T-cell (primary cell): Measurements from ENCODE around the gene KMO. TPM values are rescaled to one million over a fixed set of nuclear protein-coding genes. Genes with fewer than 3 reads are reported as not detected.

Experiments used
- ATAC-seq, 4 experiments: fragments of 200-7000 bp in 3 of 4; fragments of 150-1000 bp in 1 of 4; cut with Tn5 transposase; replicated peaks in 1 of 4; 1 replicate in 3 of 4; 2 replicates in 1 of 4; pipeline ENCODE4 v1.10.0; 2021; ENCODE audit warnings: moderate library complexity in 3 of 4, mild to moderate bottlenecking in 2 of 4, moderate number of reproducible peaks in 1 of 4
- CTCF ChIA-PET, 2 donors: fragments of 300-600 bp; sonication (Branson Sonifier 250); formaldehyde crosslinking; loops; one replicate each; lab custom pipeline; 2022; ENCODE audit warnings: antibody characterized with exemption in 2 of 2; lab: Charles Lee
- POLR2A ChIA-PET, 2 donors: fragments of 300-600 bp; sonication (Branson Sonifier 250); formaldehyde crosslinking; loops; one replicate each; lab custom pipeline; 2022; ENCODE audit warnings: antibody characterized with exemption in 2 of 2; lab: Charles Lee
- DNase-seq, 35 experiments: peaks; one replicate each; pipeline versions ENCODE4 v3.0.0 to v3.0.0-alpha.2; 2013 to 2023
- H3K27ac ChIP-seq: one replicate; pipeline ENCODE4 v1.5.1; 2013; ENCODE audit warnings: low read length
- H3K27me3 ChIP-seq, 2 experiments: replicated peaks in 1 of 2; 1 replicate in 1 of 2; 2 replicates in 1 of 2; pipeline versions ENCODE4 v1.6.1 to v1.7.0; 2013; ENCODE audit warnings: low read length in 1 of 2, mixed read lengths in 1 of 2; ENCODE audit not compliant: control insufficient read depth in 2 of 2, insufficient read depth in 2 of 2; ENCODE audit errors: extremely low read depth in 1 of 2
- H3K36me3 ChIP-seq, 2 donors: 1 replicate in 1 of 2; 2 replicates in 1 of 2; pipeline versions ENCODE4 v1.6.1 to v1.7.0; 2013; ENCODE audit warnings: low read length in 1 of 2; ENCODE audit not compliant: control insufficient read depth in 2 of 2, insufficient read depth in 1 of 2; ENCODE audit errors: extremely low read depth in 1 of 2
- H3K4me1 ChIP-seq, 2 experiments: 1 replicate in 1 of 2; 2 replicates in 1 of 2; pipeline versions ENCODE4 v1.6.1 to v1.7.0; 2013; ENCODE audit warnings: low read length in 2 of 2, mixed read lengths in 1 of 2; ENCODE audit not compliant: insufficient read depth in 2 of 2, control insufficient read depth in 1 of 2; ENCODE audit errors: extremely low read depth in 1 of 2
- H3K4me3 ChIP-seq, 2 donors: 1 replicate in 1 of 2; 2 replicates in 1 of 2; pipeline versions ENCODE4 v1.5.1 to v1.7.0; 2013; ENCODE audit warnings: mild to moderate bottlenecking in 2 of 2, low read length in 1 of 2, moderate library complexity in 1 of 2; ENCODE audit not compliant: control insufficient read depth in 1 of 2; ENCODE audit errors: extremely low read depth in 1 of 2
- H3K9me3 ChIP-seq: 2 replicates; pipeline ENCODE4 v1.7.0; 2013
- H3K27ac Mint-ChIP-seq, 2 donors: one replicate each; pipeline ENCODE4 v1.8.0; 2020 to 2021; ENCODE audit warnings: mild to moderate bottlenecking in 2 of 2, mixed read lengths in 2 of 2
- H3K27me3 Mint-ChIP-seq, 2 donors: one replicate each; pipeline ENCODE4 v1.8.0; 2021 to 2022; ENCODE audit warnings: mixed read lengths in 2 of 2
- H3K36me3 Mint-ChIP-seq: one replicate; pipeline ENCODE4 v1.8.0; 2021; ENCODE audit warnings: mixed read lengths
- H3K4me1 Mint-ChIP-seq, 3 donors: one replicate each; pipeline ENCODE4 v1.8.0; 2020 to 2022; ENCODE audit warnings: mixed read lengths in 3 of 3, mild to moderate bottlenecking in 1 of 3
- H3K4me3 Mint-ChIP-seq, 3 donors: one replicate each; pipeline ENCODE4 v1.8.0; 2020 to 2022; ENCODE audit warnings: mild to moderate bottlenecking in 3 of 3, mixed read lengths in 3 of 3, moderate library complexity in 3 of 3
- H3K9me3 Mint-ChIP-seq, 3 donors: one replicate each; pipeline ENCODE4 v1.8.0; 2020 to 2022; ENCODE audit warnings: mixed read lengths in 3 of 3
- WGBS: methylation state at CpG from one replicate; pipeline ENCODE4 v1.1.5; 2013; ENCODE audit warnings: missing lambda C conversion rate; ENCODE audit not compliant: insufficient coverage; 5-methylcytosine and 5-hydroxymethylcytosine counted together
- total RNA-seq, 35 experiments: library from RNA in 6 of 35; stranded (reverse) in 6 of 35; fragments of 120-200 nt in 1 of 35; gene quantifications; one replicate each; pipeline versions ENCODE4 v1.2.1 to v1.2.4 and lab custom pipeline; 2013 to 2026

Gene KMO
- total RNA-seq, 5 donors from 2014 or later (not counting 1 experiment from before 2014, with no cell fraction given): 0.32 to 2.0 (median 0.89) TPM

DNA sequence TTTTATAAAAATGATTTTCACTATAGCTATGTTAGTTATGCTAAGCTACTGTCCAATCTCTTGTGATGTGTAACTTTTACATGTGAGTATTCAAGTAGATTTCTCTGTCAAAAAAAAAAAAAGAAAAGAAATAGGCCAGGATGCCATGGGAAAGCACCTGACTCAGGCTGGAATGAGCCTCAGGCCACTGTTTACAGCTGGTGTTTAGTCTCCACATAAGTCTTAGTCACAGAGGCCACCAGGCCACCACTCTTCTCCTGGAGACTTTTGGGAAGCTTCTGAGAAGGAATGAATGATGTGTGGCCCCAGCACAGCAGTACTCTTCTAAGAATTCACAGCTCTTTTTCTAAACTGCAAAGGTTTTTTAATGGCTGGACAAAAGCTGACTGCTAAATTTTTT, 59.1 kb downstream of the KMO start:
- DNase-seq (no peak), ATAC-seq (no peak)
- Histone ChIP-seq H3K27me3 (no peaks in the 10 kb centered on the region), H3K27ac (no peak overlapping the region), H3K4me1 (no peaks in the 10 kb centered on the region), H3K36me3 (peaks cover 1 to 4% of the 10 kb centered on the region in 2 donors), H3K4me3 (no peak overlapping the region), H3K9me3 (no peaks in the 10 kb centered on the region)
- Mint-ChIP-seq H3K27me3 (no peaks in the 10 kb centered on the region), H3K4me1 (no peaks in the 10 kb centered on the region), H3K27ac (no peak overlapping the region), H3K4me3 (no peak overlapping the region), H3K9me3 (no peaks in the 10 kb centered on the region), H3K36me3 (peaks cover 9% of the 10 kb centered on the region)
- ChIA-PET POLR2A (interaction anchor here (0.5 to 0.7 kb wide), 2 partner anchors 160 to 311 kb away, joined by 3 to 5 read pairs; no protein-coding TSS in a partner anchor), CTCF (interaction anchor here in 1 of 2 donors (0.6 kb wide), 1 partner anchor 375 kb away, joined by 3 read pairs; no protein-coding TSS in a partner anchor)

- Mint-ChIP-seq H3K9me3 (no peaks in the 10 kb centered on the region), H3K4me3 (no peak overlapping the region), H3K36me3 (peaks cover 12% of the 10 kb centered on the region), H3K4me1 (no peaks in the 10 kb centered on the region), H3K27ac (no peak overlapping the region), H3K27me3 (no peaks in the 10 kb centered on the region)
- POLR2A ChIA-PET: interaction anchor here in 1 of 2 donors (0.6 kb wide), 1 partner anchor 1340 kb away, joined by 3 read pairs; no protein-coding TSS in a partner anchor
- H3K4me1 ChIP-seq: no peaks in the 10 kb centered on the region
- no CpG with 5 or more reads among the region's 5 CpGs for WGBS
- no peaks in the 10 kb centered on the region for H3K9me3 ChIP-seq
- no peak overlapping the region for H3K27ac ChIP-seq
- H3K27me3 ChIP-seq: no peaks in the 10 kb centered on the region
- no peak for DNase-seq
- no peak for ATAC-seq
- peaks cover 2 to 4% of the 10 kb centered on the region in 2 donors for H3K36me3 ChIP-seq
- no peak overlapping the region for H3K4me3 ChIP-seq
- CTCF ChIA-PET: no interaction called here
These were observed 59.6 kb downstream of the KMO start for GRCh38 chr1:241591736-241592135.

GRCh38 chr1:241592273-241592958, 60.2 kb downstream of the KMO start:
- no peaks in the 10 kb centered on the region for H3K4me1 ChIP-seq
- no peak overlapping the region for H3K4me3 ChIP-seq
- no peak overlapping the region for H3K4me3 Mint-ChIP-seq
- no peak overlapping the region for H3K27ac Mint-ChIP-seq
- H3K9me3 Mint-ChIP-seq: no peaks in the 10 kb centered on the region
- ATAC-seq: no peak
- H3K27ac ChIP-seq: no peak overlapping the region
- 17% methylated on average over 1 of the region's 3 CpGs for WGBS
- peaks cover 2 to 4% of the 10 kb centered on the region in 2 donors for H3K36me3 ChIP-seq
- H3K27me3 ChIP-seq: no peaks in the 10 kb centered on the region
- no peaks in the 10 kb centered on the region for H3K27me3 Mint-ChIP-seq
- H3K4me1 Mint-ChIP-seq: no peaks in the 10 kb centered on the region
- H3K36me3 Mint-ChIP-seq: peaks cover 12% of the 10 kb centered on the region
- H3K9me3 ChIP-seq: no peaks in the 10 kb centered on the region
- POLR2A ChIA-PET: interaction anchor here in 1 of 2 donors (0.6 kb wide), 1 partner anchor 1339 kb away, joined by 3 read pairs; no protein-coding TSS in a partner anchor
- CTCF ChIA-PET: no interaction called here
- DNase-seq: no peak

GRCh38 chr1:241593186-241593585, 61.0 kb downstream of the KMO start:
- no peak overlapping the region for H3K4me3 Mint-ChIP-seq
- H3K9me3 ChIP-seq: no peaks in the 10 kb centered on the region
- POLR2A ChIA-PET: no interaction called here
- CTCF ChIA-PET: no interaction called here
- no peak for ATAC-seq
- no peaks in the 10 kb centered on the region for H3K4me1 ChIP-seq
- H3K27ac ChIP-seq: no peak overlapping the region
- peaks cover 2 to 4% of the 10 kb centered on the region in 2 donors for H3K36me3 ChIP-seq
- H3K36me3 Mint-ChIP-seq: peaks cover 12% of the 10 kb centered on the region
- no peak overlapping the region for H3K27ac Mint-ChIP-seq
- no peaks in the 10 kb centered on the region for H3K27me3 Mint-ChIP-seq
- H3K27me3 ChIP-seq: no peaks in the 10 kb centered on the region
- H3K4me3 ChIP-seq: no peak overlapping the region
- DNase-seq: no peak
- no peaks in the 10 kb centered on the region for H3K9me3 Mint-ChIP-seq
- no CpG with 5 or more reads among the region's 1 CpG for WGBS
- no peaks in the 10 kb centered on the region for H3K4me1 Mint-ChIP-seq

DNA sequence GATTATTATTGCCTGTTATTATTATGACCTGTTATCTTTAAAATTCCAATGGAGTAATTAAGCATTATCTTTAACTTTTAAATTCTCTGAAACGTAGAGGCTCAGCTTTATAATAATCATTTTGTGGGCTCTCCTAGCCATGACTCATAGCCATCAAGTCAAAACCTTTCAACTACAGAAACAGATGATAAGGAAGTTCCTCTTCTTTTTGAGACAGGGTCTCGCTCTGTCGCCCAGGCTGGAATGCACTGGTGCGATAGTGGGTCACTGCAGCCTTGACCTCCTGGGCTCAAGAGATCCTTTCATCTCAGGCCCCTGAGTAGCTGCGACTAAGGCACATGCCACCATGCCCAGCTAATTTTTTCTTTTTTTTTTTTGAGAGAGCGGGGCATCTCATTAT, 64.5 kb downstream of the KMO start:
- H3K36me3 ChIP-seq: peaks cover 2 to 4% of the 10 kb centered on the region in 2 donors
- Mint-ChIP-seq H3K4me3 (no peak overlapping the region), H3K36me3 (peaks cover 21% of the 10 kb centered on the region), H3K27me3 (no peaks in the 10 kb centered on the region), H3K27ac (no peak overlapping the region), H3K9me3 (no peaks in the 10 kb centered on the region), H3K4me1 (peaks cover 0 to 3% (median 0%) of the 10 kb centered on the region in 3 donors)
- POLR2A ChIA-PET: no interaction called here
- DNase-seq (no peak), ATAC-seq (no peak)
- no peaks in the 10 kb centered on the region for H3K4me1 ChIP-seq
- no peak overlapping the region for H3K27ac ChIP-seq
- H3K4me3 ChIP-seq: no peak overlapping the region
- 100% methylated on average over 2 of the region's 6 CpGs for WGBS
- no peaks in the 10 kb centered on the region for H3K27me3 ChIP-seq
- CTCF ChIA-PET: interaction anchor here in 1 of 2 donors (0.8 kb wide), 1 partner anchor 21 kb away, joined by 3 read pairs; no protein-coding TSS in a partner anchor
- no peaks in the 10 kb centered on the region for H3K9me3 ChIP-seq

DNA sequence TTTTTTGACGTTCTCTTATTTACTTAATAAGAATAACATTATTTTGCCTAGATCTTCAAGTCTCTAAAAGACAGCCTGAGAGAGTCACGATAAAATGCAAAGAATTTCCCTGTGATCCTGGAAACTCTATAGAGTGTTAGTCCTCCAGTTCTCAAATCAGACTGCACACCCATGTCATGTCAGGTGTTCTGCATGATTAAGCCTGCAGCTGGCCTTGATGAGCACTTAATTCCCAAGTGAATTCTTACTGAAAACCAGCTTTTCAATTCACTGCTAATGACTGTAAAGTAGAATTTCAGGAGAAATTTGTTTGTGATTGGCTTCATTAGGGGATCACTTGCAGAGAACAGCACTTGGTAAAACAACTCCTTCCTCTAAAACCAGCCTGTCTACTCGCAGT, 66.1 kb downstream of the KMO start:
- Histone ChIP-seq H3K9me3 (no peaks in the 10 kb centered on the region), H3K27me3 (no peaks in the 10 kb centered on the region), H3K4me1 (no peaks in the 10 kb centered on the region), H3K27ac (no peak overlapping the region), H3K4me3 (no peak overlapping the region), H3K36me3 (peaks cover 3 to 4% of the 10 kb centered on the region in 2 donors)
- H3K4me1 Mint-ChIP-seq: peaks cover 0 to 3% (median 0%) of the 10 kb centered on the region in 3 donors
- no peaks in the 10 kb centered on the region for H3K27me3 Mint-ChIP-seq
- peaks cover 37% of the 10 kb centered on the region for H3K36me3 Mint-ChIP-seq
- no peak overlapping the region for H3K4me3 Mint-ChIP-seq
- ATAC-seq (no peak), DNase-seq (no peak)
- no peak overlapping the region for H3K27ac Mint-ChIP-seq
- WGBS: 80% methylated on average over 1 of the region's 3 CpGs
- H3K9me3 Mint-ChIP-seq: no peaks in the 10 kb centered on the region
- ChIA-PET CTCF (no interaction called here), POLR2A (no interaction called here)
